Sigmoid colon (tissue), 4 donors: ENCODE measurements around the gene AP2A2.

Experiments used
- CTCF ChIP-seq, 4 experiments: fragments of 450-650 bp in 3 of 4; fragments of 200-600 bp in 1 of 4; IDR thresholded peaks; one replicate each; pipeline ENCODE4 v1.5.1; 2016 to 2019; ENCODE audit warnings: antibody characterized with exemption in 4 of 4, mild to moderate bottlenecking in 3 of 4, moderate library complexity in 2 of 4
- EP300 ChIP-seq, 4 donors: sonication (generic); formaldehyde crosslinking; IDR thresholded peaks; one replicate each; pipeline ENCODE4 v1.6.1; 2017; ENCODE audit warnings: antibody characterized with exemption in 4 of 4

GRCh38 chr11:1055990-1056771 lies 130.5 kb downstream of the AP2A2 start:
- no peak for TF ChIP-seq CTCF (IDR thresholded peaks at IDR 0.05)
- TF ChIP-seq EP300 (IDR thresholded peaks at IDR 0.05) = no peak
